Breast epithelium (tissue), 4 donors: Measurements from ENCODE around the gene MGAT5B. TPM values are rescaled to one million over a fixed set of nuclear protein-coding genes. Genes with fewer than 3 reads are reported as not detected.

Source experiments
- DNase-seq, 2 donors: peaks; one replicate each; pipeline ENCODE4 v3.0.0-alpha.2; 2019; ENCODE audit warnings: low spot score in 2 of 2
- H3K27ac ChIP-seq, 2 donors: fragments of 200-600 bp; sonication (generic) in 1 of 2; one replicate each; pipeline ENCODE4 v1.5.1; 2016 to 2019; ENCODE audit warnings: mild to moderate bottlenecking in 1 of 2
- H3K27me3 ChIP-seq, 2 donors: fragments of 200-600 bp; sonication (generic) in 1 of 2; one replicate each; pipeline versions ENCODE4 v1.5.1 to v1.6.0; 2017 to 2019; ENCODE audit warnings: control low read depth in 1 of 2, mild to moderate bottlenecking in 1 of 2
- H3K36me3 ChIP-seq: fragments of 200-600 bp; one replicate; pipeline ENCODE4 v1.5.1; 2019
- H3K4me1 ChIP-seq, 2 donors: fragments of 200-600 bp; sonication (generic); one replicate each; pipeline ENCODE4 v1.5.1; 2016 to 2019; ENCODE audit warnings: control low read depth in 1 of 2
- H3K4me3 ChIP-seq, 3 donors: fragments of 200-600 bp; sonication (generic); 1 replicate in 2 of 3; 2 replicates in 1 of 3; pipeline ENCODE4 v1.5.1; 2016 to 2019; ENCODE audit warnings: mild to moderate bottlenecking in 3 of 3, moderate library complexity in 2 of 3
- H3K9me3 ChIP-seq, 2 donors: fragments of 200-600 bp; sonication (generic) in 1 of 2; one replicate each; pipeline ENCODE4 v1.5.1; 2016 to 2019; ENCODE audit warnings: control low read depth in 1 of 2
- POLR2A ChIP-seq: fragments of 450-650 bp; IDR thresholded peaks from one replicate; pipeline ENCODE4 v1.6.1; 2016; ENCODE audit warnings: antibody characterized with exemption, mild to moderate bottlenecking, moderate library complexity
- POLR2AphosphoS5 ChIP-seq, 3 donors: sonication (generic); formaldehyde crosslinking; IDR thresholded peaks; one replicate each; pipeline ENCODE4 v1.6.1; 2017; ENCODE audit warnings: antibody characterized with exemption in 3 of 3
- intact Hi-C: fragments of 100-400 bp; cut with DNase I; formaldehyde crosslinking; loops from one replicate; pipeline ENCODE4 v1.15.1; 2023; ENCODE audit warnings: low total_unique reads
- total RNA-seq, 3 donors: library from RNA; depleted of rRNA; stranded (reverse); fragments of >200 nt; gene quantifications; one replicate each; pipeline ENCODE4 v1.1.0, GENCODE V29; 2016
- TF ChIP-seq, protein P1 (sequence below), 3 donors: fragments of 450-650 bp; IDR thresholded peaks; one replicate each; pipeline ENCODE4 v1.5.1; 2016 to 2017; ENCODE audit warnings: antibody characterized with exemption in 3 of 3, mild to moderate bottlenecking in 3 of 3, moderate library complexity in 3 of 3

The MGAT5B gene
- total RNA-seq, 3 donors from 2014 or later = 0.32 to 0.33 TPM; not detected in 1

DNA sequence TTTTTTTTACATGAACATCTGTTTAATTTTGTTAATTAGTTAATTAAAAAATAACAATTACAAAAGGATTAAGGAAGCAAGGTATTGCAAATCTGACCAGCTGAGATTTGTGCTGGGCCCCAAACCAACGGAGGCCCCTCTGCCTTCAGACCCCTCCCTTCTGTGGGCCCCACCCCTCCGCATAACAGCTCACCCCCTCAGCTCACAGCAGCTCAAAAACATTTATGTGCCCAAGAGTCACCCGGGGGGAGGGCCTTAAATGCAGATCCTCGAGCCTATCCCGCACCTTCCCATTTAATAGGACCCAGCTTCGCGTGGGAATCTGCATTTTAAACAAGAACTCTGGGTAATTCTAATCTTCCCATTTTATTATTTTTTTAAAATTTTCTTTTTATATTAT, 75.0 kb downstream of the MGAT5B start:
- TF ChIP-seq POLR2A = no peak
- no peak for TF ChIP-seq POLR2AphosphoS5 (IDR thresholded peaks at IDR 0.05)
- TF ChIP-seq, protein P1, sequence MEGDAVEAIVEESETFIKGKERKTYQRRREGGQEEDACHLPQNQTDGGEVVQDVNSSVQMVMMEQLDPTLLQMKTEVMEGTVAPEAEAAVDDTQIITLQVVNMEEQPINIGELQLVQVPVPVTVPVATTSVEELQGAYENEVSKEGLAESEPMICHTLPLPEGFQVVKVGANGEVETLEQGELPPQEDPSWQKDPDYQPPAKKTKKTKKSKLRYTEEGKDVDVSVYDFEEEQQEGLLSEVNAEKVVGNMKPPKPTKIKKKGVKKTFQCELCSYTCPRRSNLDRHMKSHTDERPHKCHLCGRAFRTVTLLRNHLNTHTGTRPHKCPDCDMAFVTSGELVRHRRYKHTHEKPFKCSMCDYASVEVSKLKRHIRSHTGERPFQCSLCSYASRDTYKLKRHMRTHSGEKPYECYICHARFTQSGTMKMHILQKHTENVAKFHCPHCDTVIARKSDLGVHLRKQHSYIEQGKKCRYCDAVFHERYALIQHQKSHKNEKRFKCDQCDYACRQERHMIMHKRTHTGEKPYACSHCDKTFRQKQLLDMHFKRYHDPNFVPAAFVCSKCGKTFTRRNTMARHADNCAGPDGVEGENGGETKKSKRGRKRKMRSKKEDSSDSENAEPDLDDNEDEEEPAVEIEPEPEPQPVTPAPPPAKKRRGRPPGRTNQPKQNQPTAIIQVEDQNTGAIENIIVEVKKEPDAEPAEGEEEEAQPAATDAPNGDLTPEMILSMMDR (IDR thresholded peaks at IDR 0.05) = no peak
- Histone ChIP-seq H3K27ac (no peak overlapping the region), H3K27me3 (no peaks in the 10 kb centered on the region), H3K4me3 (no peak overlapping the region), H3K4me1 (peaks cover 0 to under 1% of the 10 kb centered on the region in 2 donors), H3K9me3 (no peaks in the 10 kb centered on the region), H3K36me3 (no peaks in the 10 kb centered on the region)
- intact Hi-C loops = no loop called here
- DNase-seq = no peak

DNA sequence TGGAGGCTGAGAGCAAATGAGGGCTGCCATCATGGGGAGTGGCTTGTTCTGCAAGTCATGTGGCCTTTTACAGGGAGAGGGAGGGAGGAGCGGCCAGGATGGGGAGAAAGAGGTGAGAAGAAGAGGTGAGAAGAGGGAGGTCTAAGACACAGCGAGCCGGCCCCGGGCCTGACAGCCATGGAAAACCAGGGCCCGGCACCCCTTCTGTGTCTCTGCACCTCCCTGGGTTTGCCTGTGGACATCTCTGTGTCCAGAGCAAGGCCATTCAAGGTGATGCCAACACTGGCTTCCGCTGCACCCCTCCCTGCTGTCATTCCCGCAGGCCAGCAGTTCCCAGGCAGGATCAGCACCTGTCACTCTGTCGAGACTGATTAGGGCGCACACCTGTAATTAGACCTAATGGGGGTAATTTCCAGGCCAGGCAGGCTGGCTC, 75.6 kb downstream of the MGAT5B start:
- no peaks in the 10 kb centered on the region for H3K9me3 ChIP-seq
- intact Hi-C loops = no loop called here
- no peak overlapping the region for H3K27ac ChIP-seq
- no peak overlapping the region for H3K4me3 ChIP-seq
- H3K36me3 ChIP-seq = no peaks in the 10 kb centered on the region
- TF ChIP-seq POLR2A (no peak), POLR2AphosphoS5 (IDR thresholded peaks at IDR 0.05) (no peak)
- TF ChIP-seq, protein P1 (IDR thresholded peaks at IDR 0.05) = no peak
- no peaks in the 10 kb centered on the region for H3K27me3 ChIP-seq
- peaks cover 0 to 3% of the 10 kb centered on the region in 2 donors for H3K4me1 ChIP-seq
- DNase-seq = no peak

DNA sequence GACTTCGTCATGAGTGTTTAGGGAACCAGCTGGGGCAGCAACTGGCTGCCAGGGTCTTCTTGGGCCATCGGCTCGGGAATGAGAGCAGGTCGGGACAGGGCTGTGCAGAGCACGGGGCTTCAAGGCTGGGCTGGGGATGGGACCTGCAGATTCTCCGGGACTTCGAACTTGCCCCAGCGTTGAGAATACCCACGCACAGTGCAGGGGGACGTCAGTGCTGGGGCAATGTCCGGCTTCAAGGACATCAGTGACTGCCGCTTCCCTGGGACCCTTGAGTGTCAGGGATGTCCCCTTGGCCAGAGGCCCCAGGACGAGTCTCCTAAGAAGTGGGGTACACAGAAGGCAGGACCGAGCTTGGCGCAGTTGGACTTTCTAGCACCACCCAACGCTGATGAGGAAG, 76.3 kb downstream of the MGAT5B start:
- TF ChIP-seq, protein P1 (IDR thresholded peaks at IDR 0.05) = no peak
- no peak for TF ChIP-seq POLR2A
- TF ChIP-seq POLR2AphosphoS5 (IDR thresholded peaks at IDR 0.05) = no peak
- H3K27me3 ChIP-seq = no peaks in the 10 kb centered on the region
- intact Hi-C loops = no loop called here

DNA sequence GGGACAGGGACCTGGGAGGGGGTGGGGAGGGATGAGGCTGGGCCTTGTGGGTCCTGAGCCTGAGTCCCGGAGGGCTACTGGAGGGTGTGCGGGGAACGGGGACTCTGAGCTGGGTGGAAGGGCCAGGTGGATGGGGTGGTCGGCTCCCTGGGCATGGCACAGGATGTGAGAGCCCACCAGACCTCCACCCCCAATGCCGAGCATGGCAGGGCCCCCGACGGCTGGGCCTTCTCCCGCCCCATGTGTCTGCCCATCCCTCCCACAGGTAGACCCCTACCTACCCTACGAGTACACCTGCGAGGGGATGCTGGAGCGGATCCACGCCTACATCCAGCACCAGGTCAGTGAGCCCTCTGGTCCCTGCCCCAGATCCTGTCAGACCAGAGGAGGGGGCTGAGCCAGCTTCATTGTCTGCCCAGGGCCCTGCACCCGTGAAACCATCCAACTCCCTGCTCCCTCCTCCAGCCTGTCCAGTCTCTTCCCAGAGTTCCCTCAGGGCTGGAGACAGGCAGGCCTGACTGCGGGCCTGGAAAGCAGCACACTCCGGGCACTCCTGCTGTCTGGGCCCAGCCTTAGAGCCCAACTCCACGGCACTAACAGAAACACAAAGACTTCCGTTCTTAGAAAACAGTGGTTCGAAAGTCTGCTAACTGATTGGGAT, 78.0 kb downstream of the MGAT5B start:
- intact Hi-C loops = no loop called here
- TF ChIP-seq POLR2AphosphoS5 (IDR thresholded peaks at IDR 0.05) (no peak), POLR2A (no peak)
- TF ChIP-seq, protein P1 (IDR thresholded peaks at IDR 0.05) = no peak
- H3K9me3 ChIP-seq = no peaks in the 10 kb centered on the region

More for the DNA sequence above, 76.3 kb downstream of the MGAT5B start:
- no peak overlapping the region for H3K4me3 ChIP-seq
- H3K4me1 ChIP-seq = peaks cover 0 to 3% of the 10 kb centered on the region in 2 donors
- no peaks in the 10 kb centered on the region for H3K9me3 ChIP-seq
- no peaks in the 10 kb centered on the region for H3K36me3 ChIP-seq
- DNase-seq = no peak
- H3K27ac ChIP-seq = no peak overlapping the region

DNA sequence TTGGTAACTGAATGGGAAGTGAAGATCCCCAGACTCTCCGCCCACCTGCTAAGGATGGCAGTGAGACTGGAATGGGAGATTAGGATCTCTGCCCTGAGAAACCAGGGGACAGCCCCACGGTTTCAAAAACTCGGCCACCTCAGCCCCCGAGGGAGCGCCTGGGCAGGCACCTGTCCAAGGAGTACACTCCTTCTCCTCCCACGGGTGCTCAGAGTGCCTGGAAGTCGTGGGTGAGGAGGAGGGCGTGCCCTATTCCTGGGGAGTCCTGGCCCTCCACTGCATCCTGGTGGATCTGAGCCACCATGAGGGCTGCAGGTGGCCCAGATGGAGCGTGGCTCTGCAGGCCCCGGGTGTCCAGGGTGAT, 78.5 kb downstream of the MGAT5B start:
- no peak for DNase-seq
- Histone ChIP-seq H3K4me3 (no peak overlapping the region), H3K4me1 (peaks cover 0 to 3% of the 10 kb centered on the region in 2 donors), H3K27ac (no peak overlapping the region), H3K9me3 (no peaks in the 10 kb centered on the region), H3K36me3 (no peaks in the 10 kb centered on the region), H3K27me3 (no peaks in the 10 kb centered on the region)
- TF ChIP-seq, protein P1 (IDR thresholded peaks at IDR 0.05) = no peak
- no peak for TF ChIP-seq POLR2A
- TF ChIP-seq POLR2AphosphoS5 (IDR thresholded peaks at IDR 0.05) = no peak
- intact Hi-C loops = loop anchor here (1.0 kb wide), 1 partner anchor 34 kb away; no protein-coding TSS in a partner anchor

More for the DNA sequence above, 78.0 kb downstream of the MGAT5B start:
- no peak for DNase-seq
- H3K4me3 ChIP-seq = no peak overlapping the region
- no peaks in the 10 kb centered on the region for H3K36me3 ChIP-seq
- H3K27me3 ChIP-seq = no peaks in the 10 kb centered on the region
- H3K27ac ChIP-seq = no peak overlapping the region
- peaks cover 0 to 3% of the 10 kb centered on the region in 2 donors for H3K4me1 ChIP-seq
